GM12873 (cell line): ENCODE measurements around the gene CLSTN1.

Source experiments
- TF ChIP-seq, protein P1 (sequence below): IDR thresholded peaks from 2 replicates; pipeline ENCODE4 v1.5.1; 2012; ENCODE audit warnings: low read depth, mild to moderate bottlenecking, moderate library complexity, low read length, control low read depth; ENCODE audit not compliant: insufficient read depth; ENCODE audit errors: missing control alignments

CLSTN1 gene

DNA sequence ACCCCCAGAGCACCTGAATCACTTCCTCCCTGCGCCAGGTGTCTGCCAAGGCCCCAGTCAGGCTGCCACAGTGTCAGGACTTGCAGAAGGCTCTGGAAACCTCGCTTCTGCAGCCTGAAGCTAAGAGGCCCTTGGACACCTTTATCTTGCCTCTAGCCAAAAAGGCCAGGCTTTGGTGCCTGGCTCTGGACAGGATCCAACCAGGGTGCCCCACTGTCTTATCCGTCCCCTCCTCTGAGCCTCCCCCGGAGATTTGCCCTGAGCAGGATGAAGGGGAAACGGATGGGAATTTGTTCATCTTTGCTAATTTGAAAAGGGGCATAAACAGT is 12.8 kb upstream of the CLSTN1 start:
- TF ChIP-seq, protein P1, sequence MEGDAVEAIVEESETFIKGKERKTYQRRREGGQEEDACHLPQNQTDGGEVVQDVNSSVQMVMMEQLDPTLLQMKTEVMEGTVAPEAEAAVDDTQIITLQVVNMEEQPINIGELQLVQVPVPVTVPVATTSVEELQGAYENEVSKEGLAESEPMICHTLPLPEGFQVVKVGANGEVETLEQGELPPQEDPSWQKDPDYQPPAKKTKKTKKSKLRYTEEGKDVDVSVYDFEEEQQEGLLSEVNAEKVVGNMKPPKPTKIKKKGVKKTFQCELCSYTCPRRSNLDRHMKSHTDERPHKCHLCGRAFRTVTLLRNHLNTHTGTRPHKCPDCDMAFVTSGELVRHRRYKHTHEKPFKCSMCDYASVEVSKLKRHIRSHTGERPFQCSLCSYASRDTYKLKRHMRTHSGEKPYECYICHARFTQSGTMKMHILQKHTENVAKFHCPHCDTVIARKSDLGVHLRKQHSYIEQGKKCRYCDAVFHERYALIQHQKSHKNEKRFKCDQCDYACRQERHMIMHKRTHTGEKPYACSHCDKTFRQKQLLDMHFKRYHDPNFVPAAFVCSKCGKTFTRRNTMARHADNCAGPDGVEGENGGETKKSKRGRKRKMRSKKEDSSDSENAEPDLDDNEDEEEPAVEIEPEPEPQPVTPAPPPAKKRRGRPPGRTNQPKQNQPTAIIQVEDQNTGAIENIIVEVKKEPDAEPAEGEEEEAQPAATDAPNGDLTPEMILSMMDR = no peak

DNA sequence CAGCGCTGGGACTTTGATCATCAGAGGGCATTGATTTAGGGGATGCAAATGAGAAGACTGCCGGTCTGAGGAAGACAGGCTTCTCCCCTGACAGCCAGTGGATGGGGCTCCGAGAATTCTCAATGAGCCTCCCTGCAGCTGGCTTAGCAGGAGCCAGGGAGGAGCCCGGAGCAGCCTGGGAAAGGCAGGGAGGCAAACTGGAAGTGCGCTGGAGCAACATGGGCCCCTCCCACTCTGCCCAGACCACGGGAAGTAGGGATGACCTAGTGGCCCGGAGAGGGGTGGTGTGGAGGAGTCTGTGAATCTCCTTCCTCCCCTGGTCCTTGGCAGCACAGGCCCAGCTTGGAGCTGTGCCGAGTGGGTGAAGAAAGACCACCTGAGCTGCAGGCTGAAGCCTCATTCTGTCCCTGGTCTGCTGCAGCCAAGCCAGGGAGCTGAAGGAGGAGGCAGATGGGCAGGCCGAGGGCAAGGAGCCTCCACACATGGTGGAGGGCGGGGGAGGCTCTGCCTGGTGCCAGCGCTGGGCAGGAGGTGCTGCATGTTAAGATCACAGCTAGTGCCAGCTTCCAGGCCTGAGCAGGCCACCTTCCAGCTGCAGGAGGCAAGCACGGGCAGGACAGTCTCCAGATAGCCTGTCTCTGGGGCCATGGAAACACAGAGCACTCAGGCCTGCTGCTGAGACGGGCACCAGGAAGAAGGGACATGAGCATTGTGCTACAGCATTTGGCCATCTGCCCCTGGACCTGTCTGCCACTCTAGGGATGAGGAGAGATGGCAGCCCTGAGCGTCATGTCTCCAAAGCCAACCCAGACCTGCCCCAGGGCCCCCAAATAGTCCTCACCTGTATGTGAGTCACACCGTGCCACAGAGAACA is 12.2 kb upstream of the CLSTN1 start:
- TF ChIP-seq, protein P1 = no peak

DNA sequence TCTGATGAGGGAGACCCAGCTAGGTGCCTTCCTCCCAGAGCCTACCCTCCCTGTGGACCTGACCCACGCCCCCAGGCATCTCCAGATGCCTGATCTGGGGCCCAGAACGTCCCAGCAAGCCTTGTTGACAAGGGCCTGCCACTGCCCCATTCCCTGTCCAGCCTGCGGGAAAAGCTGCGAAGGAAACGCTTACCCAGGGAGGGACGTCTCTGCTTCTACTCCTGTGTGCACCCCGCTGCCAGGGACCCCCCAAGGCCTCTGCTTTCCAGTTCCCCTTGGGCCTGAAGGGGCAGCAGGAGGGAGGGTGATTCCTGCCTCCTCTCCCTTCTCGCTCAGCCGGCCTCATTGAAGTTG is 11.6 kb upstream of the CLSTN1 start:
- TF ChIP-seq, protein P1 = no peak

DNA sequence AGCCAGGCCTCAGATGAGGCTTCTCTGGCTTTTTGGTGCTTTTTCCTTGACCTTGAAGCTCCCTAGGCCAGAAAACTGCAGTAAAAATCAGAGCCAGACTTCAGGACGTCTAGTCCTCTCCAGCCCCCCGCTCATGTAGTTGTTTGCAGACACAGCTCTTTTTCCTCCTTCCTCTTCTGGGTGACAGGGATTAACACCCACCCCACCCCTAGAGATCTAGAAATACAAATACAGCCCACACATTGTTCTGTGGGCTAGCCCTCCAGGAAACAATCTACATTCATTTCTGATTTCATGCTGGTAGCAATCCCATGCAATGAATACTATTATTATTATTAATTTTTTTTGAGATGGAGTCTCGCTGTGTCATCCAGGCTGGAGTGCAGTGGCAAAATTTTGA is 9.9 kb upstream of the CLSTN1 start:
- TF ChIP-seq, protein P1 = no peak

DNA sequence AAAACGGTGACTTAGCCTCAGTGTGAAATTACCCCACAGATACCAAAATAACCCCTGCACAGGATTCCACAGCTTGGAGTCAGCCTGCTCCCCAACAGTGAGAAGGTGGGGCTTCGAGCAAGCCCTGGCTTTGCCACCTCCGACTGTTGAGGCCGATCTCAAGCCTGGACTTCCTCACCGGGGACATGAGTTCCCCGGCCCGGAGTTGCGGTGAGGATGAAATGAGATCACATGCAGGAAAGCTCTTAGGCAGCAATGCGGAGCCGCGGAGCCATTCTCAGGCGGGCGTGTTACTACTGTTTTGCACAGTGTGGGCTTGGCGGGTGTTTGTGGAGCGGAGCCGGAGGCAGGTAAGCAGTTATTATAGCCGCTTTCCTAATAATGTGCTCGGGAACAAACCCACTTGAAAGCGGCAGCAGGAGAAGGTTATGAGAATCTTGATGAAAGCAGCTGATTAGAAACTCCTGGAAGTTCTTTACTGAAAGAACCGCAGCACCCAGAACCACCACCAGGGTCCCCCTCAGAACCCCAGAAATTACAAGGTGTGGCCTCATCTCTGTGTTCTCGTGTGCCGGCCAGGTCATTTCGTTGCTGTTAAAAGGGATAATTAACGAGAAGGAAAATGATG is 3.9 kb upstream of the CLSTN1 start:
- TF ChIP-seq, protein P1 = peak; percentile 56

DNA sequence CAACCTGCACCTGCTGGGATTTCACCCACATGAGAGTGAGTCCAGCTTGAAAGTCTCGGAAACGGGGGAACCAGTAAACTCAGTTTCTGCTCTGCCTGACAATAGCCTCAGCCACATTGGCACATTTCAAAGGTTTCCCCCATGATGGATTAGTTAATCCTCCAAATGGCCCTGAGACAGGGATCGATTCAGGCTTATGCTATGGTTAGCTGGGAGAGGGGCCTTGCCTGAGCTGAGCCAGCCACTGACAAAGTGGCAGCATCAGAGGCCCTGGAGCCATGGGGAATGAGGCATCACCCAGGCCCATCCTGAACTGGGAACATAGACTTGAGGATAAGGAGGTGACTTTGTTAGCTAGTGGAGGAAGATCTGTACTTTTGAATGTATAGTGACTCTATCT is 2.9 kb upstream of the CLSTN1 start:
- TF ChIP-seq, protein P1 = no peak

DNA sequence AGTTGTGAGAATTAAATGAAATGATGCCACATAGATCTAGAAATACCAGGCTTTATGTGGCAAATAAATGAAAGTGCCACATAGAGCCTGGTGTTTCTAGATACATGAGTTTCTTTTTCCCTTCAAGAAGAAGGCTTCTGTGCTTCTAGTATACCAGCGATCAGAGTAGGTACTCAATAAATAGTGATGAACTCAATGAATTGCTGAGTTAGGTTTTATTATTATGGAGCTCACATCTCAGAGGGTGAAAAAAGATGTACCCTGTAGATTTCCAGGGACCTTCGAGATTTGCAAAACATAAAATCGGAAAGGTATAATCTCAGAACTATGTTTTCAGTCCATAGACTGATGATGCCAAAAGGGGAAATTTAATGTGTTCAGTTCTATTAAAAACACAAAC is 2.3 kb upstream of the CLSTN1 start:
- TF ChIP-seq, protein P1 = no peak
